ENCODE measurements around the gene MAP3K6.

MAP3K6 gene

GRCh38 chr1:27353629-27354028, 13.1 kb downstream of the MAP3K6 start:
- DNase-seq, result no peak

- no peak for DNase-seq
These were observed 13.6 kb downstream of the MAP3K6 start for GRCh38 chr1:27353166-27353565.

GRCh38 chr1:27351541-27352107, 15.1 kb downstream of the MAP3K6 start:
- no peak for DNase-seq

- no peak for DNase-seq
These were observed 15.9 kb downstream of the MAP3K6 start for GRCh38 chr1:27350663-27351540.

- DNase-seq, result no peak
These were observed 16.7 kb downstream of the MAP3K6 start for GRCh38 chr1:27349784-27350662.

GRCh38 chr1:27348861-27349783, 17.6 kb downstream of the MAP3K6 start:
- no peak for DNase-seq

- no peak for DNase-seq
These were observed 19.7 kb downstream of the MAP3K6 start for GRCh38 chr1:27346991-27347624.

GRCh38 chr1:27346357-27346756, 20.4 kb downstream of the MAP3K6 start:
- DNase-seq, result no peak

GRCh38 chr1:27345272-27345671, 21.5 kb downstream of the MAP3K6 start:
- no peak for DNase-seq

GRCh38 chr1:27343639-27344025, 23.1 kb downstream of the MAP3K6 start:
- no peak for DNase-seq

- DNase-seq, result peak; percentile 77
These were observed 23.8 kb downstream of the MAP3K6 start for GRCh38 chr1:27342778-27343638.

GRCh38 chr1:27342391-27342777, 24.4 kb downstream of the MAP3K6 start:
- peak; percentile 40 for DNase-seq

- peak; percentile 68 for DNase-seq
These were observed 25.1 kb downstream of the MAP3K6 start, which contains the start of gene SYTL1 for GRCh38 chr1:27341525-27342252. Gene SYTL1, plus strand, starts transcription at chr1:27342022. Its CDS starts 3,313 bp downstream, at chr1:27345335.

GRCh38 chr1:27339213-27339612, 27.5 kb downstream of the MAP3K6 start:
- DNase-seq, result no peak

- DNase-seq, result no peak
These were observed 28.0 kb downstream of the MAP3K6 start for GRCh38 chr1:27338751-27339150.

GRCh38 chr1:27336756-27337155, 30.0 kb downstream of the MAP3K6 start:
- no peak for DNase-seq

- no peak for DNase-seq
These were observed 31.0 kb downstream of the MAP3K6 start for GRCh38 chr1:27335506-27336422.

- no peak for DNase-seq
These were observed 33.0 kb downstream of the MAP3K6 start for GRCh38 chr1:27333717-27334279.

All from activated naive CD4-positive, alpha-beta T cell treated with Interleukin-2 at 50 U/mL for 16 hours (primary cell).